BLaER1 treated with 17β-estradiol and CSF1 and Interleukin-3, amounts not matched to agents 10 nM and 100 nM (cell line): ENCODE measurements around the gene STIM2.

Experiments used
- H3K27ac ChIP-seq, 11 experiments: shearing (Covaris generic); formaldehyde crosslinking; 2 replicates each; pipeline ENCODE4 v1.8.1; 2022
- H3K27me3 ChIP-seq, 11 experiments: shearing (Covaris generic); formaldehyde crosslinking; 2 replicates each; pipeline ENCODE4 v1.8.1; 2022
- H3K36me3 ChIP-seq, 11 experiments: shearing (Covaris generic); formaldehyde crosslinking; 2 replicates each; pipeline ENCODE4 v1.8.1; 2022
- H3K4me1 ChIP-seq, 10 experiments: shearing (Covaris generic); formaldehyde crosslinking; 2 replicates each; pipeline ENCODE4 v1.8.1; 2022
- H3K4me2 ChIP-seq, 11 experiments: shearing (Covaris generic); formaldehyde crosslinking; 2 replicates each; pipeline ENCODE4 v1.8.1; 2022
- H3K4me3 ChIP-seq, 10 experiments: shearing (Covaris generic); formaldehyde crosslinking; 2 replicates each; pipeline ENCODE4 v1.8.1; 2022
- H3K9ac ChIP-seq, 11 experiments: shearing (Covaris generic); formaldehyde crosslinking; 2 replicates each; pipeline ENCODE4 v1.8.1; 2022
- H3K9me3 ChIP-seq, 11 experiments: shearing (Covaris generic); formaldehyde crosslinking; replicated peaks in 1 of 11; 2 replicates each; pipeline ENCODE4 v1.8.1; 2022
- H4K20me1 ChIP-seq, 11 experiments: shearing (Covaris generic); formaldehyde crosslinking; 2 replicates each; pipeline ENCODE4 v1.8.1; 2022
- Cebpa-rat ChIP-seq, 11 experiments: shearing (Covaris generic); IDR thresholded peaks; 2 replicates each; pipeline ENCODE4 v1.8.1; 2022

STIM2 gene

GRCh38 chr4:26911254-26911653 lies 50.6 kb downstream of the STIM2 start:
- peaks cover 0 to 99% (median 85%) of the 10 kb centered on the region in 11 experiments; a peak in 13 of 22 replicates for H4K20me1 ChIP-seq
- H3K4me2 ChIP-seq = no peak overlapping the region; a peak in 1 of 22 replicates
- no peak overlapping the region for H3K9ac ChIP-seq
- TF ChIP-seq Cebpa-rat (IDR thresholded peaks at IDR 0.05) = no peak
- no peaks in the 10 kb centered on the region for H3K27me3 ChIP-seq
- H3K27ac ChIP-seq = no peak overlapping the region
- no peaks in the 10 kb centered on the region for H3K9me3 ChIP-seq
- no peak overlapping the region for H3K4me3 ChIP-seq
- H3K36me3 ChIP-seq = peaks cover 0 to 27% (median 10%) of the 10 kb centered on the region in 11 experiments; a peak in 11 of 22 replicates
- peaks cover 32 to 64% (median 41%) of the 10 kb centered on the region in 10 experiments for H3K4me1 ChIP-seq

- peak overlapping the region in 9 of 11 experiments; percentile 18 to 69 (median 44); a peak in 12 of 22 replicates for H3K4me2 ChIP-seq
- TF ChIP-seq Cebpa-rat (IDR thresholded peaks at IDR 0.05) = no peak
Observed at GRCh38 chr4:26912069-26912468, 51.4 kb downstream of the STIM2 start.

GRCh38 chr4:26912810-26913209 lies 52.2 kb downstream of the STIM2 start:
- H3K4me1 ChIP-seq = peaks cover 18 to 52% (median 33%) of the 10 kb centered on the region in 10 experiments
- H3K27me3 ChIP-seq = no peaks in the 10 kb centered on the region
- 0 out of 22 replicates have a peak overlapping the region, but pooled peaks of 2 of the 11 experiments have one; percentile 13 to 28 for H3K27ac ChIP-seq
- peaks cover 0 to 96% (median 82%) of the 10 kb centered on the region in 11 experiments; a peak in 13 of 22 replicates for H4K20me1 ChIP-seq
- no peak overlapping the region for H3K4me3 ChIP-seq
- peaks cover 0 to 8% (median 0%) of the 10 kb centered on the region in 11 experiments; a peak in 6 of 22 replicates for H3K9me3 ChIP-seq
- TF ChIP-seq Cebpa-rat (IDR thresholded peaks at IDR 0.05) = no peak
- no peak overlapping the region for H3K9ac ChIP-seq
- H3K4me2 ChIP-seq = peak overlapping the region; percentile 18 to 82 (median 53); a peak in 21 of 22 replicates
- peaks cover 0 to 32% (median 11%) of the 10 kb centered on the region in 11 experiments; a peak in 13 of 22 replicates for H3K36me3 ChIP-seq

More at GRCh38 chr4:26912069-26912468, 51.4 kb downstream of the STIM2 start:
- peaks cover 26 to 59% (median 39%) of the 10 kb centered on the region in 10 experiments for H3K4me1 ChIP-seq
- H3K9me3 ChIP-seq = peaks cover 0 to under 1% (median 0%) of the 10 kb centered on the region in 11 experiments; a peak in 2 of 22 replicates
- no peak overlapping the region for H3K27ac ChIP-seq
- H3K36me3 ChIP-seq = peaks cover 0 to 25% (median 10%) of the 10 kb centered on the region in 11 experiments; a peak in 11 of 22 replicates
- H3K9ac ChIP-seq = no peak overlapping the region
- peaks cover 0 to 99% (median 83%) of the 10 kb centered on the region in 11 experiments; a peak in 13 of 22 replicates for H4K20me1 ChIP-seq
- no peaks in the 10 kb centered on the region for H3K27me3 ChIP-seq
- no peak overlapping the region for H3K4me3 ChIP-seq

DNA sequence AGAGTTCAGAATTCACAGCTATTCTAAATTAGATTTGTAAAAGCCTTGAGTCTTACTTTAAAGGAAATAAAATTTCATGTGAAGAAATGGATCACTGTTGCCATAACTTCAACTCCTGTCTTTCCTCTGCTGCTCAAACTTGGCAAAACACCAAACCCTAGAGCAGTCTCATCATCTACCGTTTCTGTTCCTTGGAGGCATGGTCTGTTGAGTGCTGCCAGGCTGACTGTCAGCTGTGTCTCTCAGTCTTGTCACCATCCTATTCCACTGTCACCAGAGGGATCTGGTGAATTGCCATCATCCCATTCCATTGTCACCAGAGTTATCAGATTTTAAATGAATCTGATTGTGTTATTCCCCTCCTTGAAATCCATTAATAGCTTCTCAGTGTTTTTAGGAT lies 55.6 kb downstream of the STIM2 start:
- Histone ChIP-seq H3K4me3 (no peak overlapping the region), H3K4me2 (peak overlapping the region in 1 of 11 experiments; percentile 8; a peak in 2 of 22 replicates), H3K36me3 (peaks cover 20 to 48% (median 31%) of the 10 kb centered on the region in 11 experiments), H3K27me3 (no peaks in the 10 kb centered on the region), H3K9ac (no peak overlapping the region), H3K9me3 (peaks cover 19 to 40% (median 29%) of the 10 kb centered on the region in 11 experiments), H3K4me1 (peaks cover 10 to 38% (median 24%) of the 10 kb centered on the region in 10 experiments), H3K27ac (no peak overlapping the region), H4K20me1 (peaks cover 0 to 63% (median 49%) of the 10 kb centered on the region in 11 experiments; a peak in 13 of 22 replicates)
- TF ChIP-seq Cebpa-rat (IDR thresholded peaks at IDR 0.05) = no peak

- Histone ChIP-seq H3K36me3 (peaks cover 0 to 60% (median 45%) of the 10 kb centered on the region in 11 experiments; a peak in 17 of 22 replicates), H3K4me1 (peaks cover 0 to 10% (median 3%) of the 10 kb centered on the region in 10 experiments; a peak in 8 of 20 replicates), H3K9ac (no peak overlapping the region), H3K9me3 (peaks cover 0 to 10% (median 0%) of the 10 kb centered on the region in 11 experiments; a peak in 4 of 22 replicates), H3K4me3 (no peak overlapping the region), H3K4me2 (no peak overlapping the region), H4K20me1 (peaks cover 0 to 52% (median 7%) of the 10 kb centered on the region in 11 experiments; a peak in 8 of 22 replicates), H3K27me3 (no peaks in the 10 kb centered on the region), H3K27ac (no peak overlapping the region)
- TF ChIP-seq Cebpa-rat (IDR thresholded peaks at IDR 0.05) = no peak
Observed at GRCh38 chr4:26930964-26931363, 70.3 kb downstream of the STIM2 start.

GRCh38 chr4:26931451-26931850 lies 70.8 kb downstream of the STIM2 start:
- Histone ChIP-seq H3K4me3 (no peak overlapping the region), H3K9ac (no peak overlapping the region), H4K20me1 (peaks cover 0 to 56% (median 10%) of the 10 kb centered on the region in 11 experiments; a peak in 9 of 22 replicates), H3K27ac (no peak overlapping the region), H3K9me3 (peaks cover 0 to 10% (median 0%) of the 10 kb centered on the region in 11 experiments; a peak in 4 of 22 replicates), H3K4me2 (no peak overlapping the region), H3K4me1 (peaks cover 0 to 15% (median 6%) of the 10 kb centered on the region in 10 experiments; a peak in 10 of 20 replicates), H3K27me3 (no peaks in the 10 kb centered on the region), H3K36me3 (peaks cover 0 to 60% (median 45%) of the 10 kb centered on the region in 11 experiments; a peak in 17 of 22 replicates)
- TF ChIP-seq Cebpa-rat (IDR thresholded peaks at IDR 0.05) = no peak

GRCh38 chr4:26931966-26932365 lies 71.3 kb downstream of the STIM2 start:
- Histone ChIP-seq H3K27me3 (no peaks in the 10 kb centered on the region), H4K20me1 (peaks cover 0 to 62% (median 10%) of the 10 kb centered on the region in 11 experiments; a peak in 9 of 22 replicates), H3K4me2 (no peak overlapping the region), H3K4me3 (no peak overlapping the region), H3K4me1 (peaks cover 4 to 20% (median 11%) of the 10 kb centered on the region in 10 experiments; a peak in 16 of 20 replicates), H3K27ac (no peak overlapping the region), H3K9ac (no peak overlapping the region), H3K36me3 (peaks cover 0 to 60% (median 49%) of the 10 kb centered on the region in 11 experiments; a peak in 17 of 22 replicates), H3K9me3 (peaks cover 0 to 10% (median 0%) of the 10 kb centered on the region in 11 experiments; a peak in 4 of 22 replicates)
- no peak for TF ChIP-seq Cebpa-rat (IDR thresholded peaks at IDR 0.05)

GRCh38 chr4:26935397-26935796 lies 74.8 kb downstream of the STIM2 start:
- Histone ChIP-seq H3K4me3 (no peak overlapping the region), H3K4me1 (peaks cover 4 to 36% (median 21%) of the 10 kb centered on the region in 10 experiments; a peak in 18 of 20 replicates), H3K4me2 (peak overlapping the region in 3 of 11 experiments; percentile 0 to 31 (median 18); a peak in 3 of 22 replicates), H3K27ac (peak overlapping the region in 1 of 11 experiments; percentile 8; a peak in 1 of 22 replicates), H3K27me3 (no peaks in the 10 kb centered on the region), H3K9ac (no peak overlapping the region), H4K20me1 (peaks cover 0 to 72% (median 6%) of the 10 kb centered on the region in 11 experiments; a peak in 9 of 22 replicates), H3K9me3 (peaks cover 0 to 10% (median 0%) of the 10 kb centered on the region in 11 experiments; a peak in 4 of 22 replicates), H3K36me3 (peaks cover 0 to 74% (median 36%) of the 10 kb centered on the region in 11 experiments; a peak in 17 of 22 replicates)
- TF ChIP-seq Cebpa-rat (IDR thresholded peaks at IDR 0.05) = no peak
